Measurements from ENCODE around the gene AXIN2.

DNA sequence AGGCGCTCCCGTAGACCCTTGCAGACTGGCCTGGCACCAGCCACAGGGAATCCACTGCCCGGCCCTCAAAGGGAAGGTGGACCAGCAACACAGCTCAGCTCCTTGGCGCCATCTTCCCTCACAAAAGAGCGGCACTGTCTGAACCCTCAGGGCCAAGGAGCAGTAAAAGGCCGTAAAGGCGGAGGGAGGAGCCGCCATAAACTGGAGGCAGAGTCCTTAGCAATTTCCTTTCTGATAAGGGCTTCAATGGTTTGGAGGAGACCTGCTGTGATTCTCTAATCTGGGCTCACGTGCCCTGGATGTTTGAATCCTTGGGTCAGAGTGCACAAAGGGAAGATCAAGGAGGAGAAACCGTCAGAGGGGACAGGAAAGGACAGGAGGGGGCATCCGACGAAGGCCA, 15.5 kb upstream of the AXIN2 start:
- no peak for TF ChIP-seq ZNF274 (IDR thresholded peaks at IDR 0.05; ENCODE audit: low read depth, low read length)
- no peak for TF ChIP-seq YY1 (IDR thresholded peaks at IDR 0.05; ENCODE audit: insufficient read depth, insufficient read length)
- no peak for TF ChIP-seq SUZ12 (IDR thresholded peaks at IDR 0.05; ENCODE audit: extremely low read depth, insufficient read depth, insufficient read length)

Data from NT2/D1 (cell line).